GM18511 (cell line): ENCODE results near the gene PLIN4.
A peak's percentile ranks its signal among the peaks of the same experiment; 100 is the strongest.

Source experiments
- ATAC-seq: cut with Tn5 transposase; IDR thresholded peaks from one replicate; pipeline ENCODE4 v1.9.1; 2021; ENCODE audit warnings: mild to moderate bottlenecking, moderate library complexity; ENCODE audit not compliant: unreplicated experiment

Gene PLIN4

DNA sequence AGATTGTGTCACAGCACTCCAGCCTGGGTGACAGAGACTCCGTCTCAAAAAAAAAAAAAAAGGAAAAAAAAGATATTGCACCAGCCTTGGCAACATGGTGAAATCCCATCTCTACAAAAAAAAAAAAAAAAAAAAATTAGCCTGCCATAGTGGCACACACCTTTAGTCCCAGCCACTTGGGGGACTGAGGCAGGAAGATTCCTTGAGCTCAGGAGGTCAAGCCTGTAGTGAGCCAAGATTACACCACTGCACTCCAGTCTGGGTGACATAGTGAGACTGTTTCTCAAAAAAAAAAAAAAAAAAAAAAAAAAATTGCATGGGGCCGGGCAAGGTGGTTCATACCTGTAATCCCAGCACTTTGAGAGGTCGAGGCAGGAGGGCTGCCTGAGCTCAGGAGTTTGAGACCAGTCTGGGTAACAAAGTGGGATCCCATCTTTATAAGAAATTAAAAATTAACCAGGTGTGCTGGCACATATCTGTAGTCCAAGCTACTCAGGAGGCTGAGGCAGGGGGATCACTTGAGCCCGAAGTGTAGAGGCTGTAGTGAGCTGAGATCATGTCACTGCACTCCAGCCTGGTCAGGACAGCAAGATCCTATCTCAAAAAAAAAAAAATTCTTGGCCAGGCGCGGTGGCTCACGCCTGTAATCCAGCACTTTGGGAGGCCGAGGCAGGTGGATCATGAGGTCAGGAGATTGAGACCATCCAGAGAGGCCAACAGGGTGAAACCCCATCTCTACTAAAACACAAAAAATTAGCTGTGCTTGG, 53.3 kb downstream of the PLIN4 start:
- ATAC-seq: no peak

DNA sequence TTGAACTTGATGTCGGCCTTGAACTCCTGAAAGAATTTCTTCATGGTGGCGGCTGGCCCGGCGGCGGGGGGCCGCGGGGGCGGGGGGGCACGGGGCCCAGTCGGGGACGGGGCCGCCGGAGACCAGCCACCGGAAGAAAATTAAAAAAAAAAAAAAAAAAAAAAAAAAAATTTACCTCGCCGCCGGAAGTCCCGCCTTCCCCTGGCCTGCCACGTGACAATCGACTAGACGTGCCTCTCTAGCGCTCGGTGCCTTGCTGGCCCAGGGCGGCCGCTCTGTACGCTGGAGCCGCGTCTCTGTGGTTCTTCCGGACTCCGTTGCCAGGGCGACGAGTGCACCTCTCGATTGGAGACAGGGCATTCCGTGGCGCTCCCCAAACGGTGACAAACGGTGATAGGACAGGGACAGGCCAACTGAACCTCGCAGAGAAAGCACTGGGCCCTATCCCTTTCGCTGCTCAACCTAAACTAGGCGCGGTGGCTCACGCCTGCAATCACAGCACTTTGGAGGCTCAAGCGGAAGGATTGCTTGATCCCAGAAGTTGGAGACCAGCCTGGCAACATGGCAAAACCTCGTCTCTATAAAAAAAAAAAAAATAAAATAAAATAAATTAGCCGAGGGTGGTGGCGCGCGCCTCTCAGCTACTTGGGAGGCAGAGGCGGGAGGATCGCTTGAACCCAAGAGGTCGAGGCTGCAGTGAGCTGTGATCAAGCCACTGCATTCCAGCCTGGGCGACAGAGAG, 60.5 kb downstream of the PLIN4 start, which contains the start of gene UBXN6:
Gene UBXN6 (minus strand): TSS at position 141 of the 742 bp plus-strand sequence. CDS start 97 bp downstream, at position 44.
- peak; percentile 88 for ATAC-seq

DNA sequence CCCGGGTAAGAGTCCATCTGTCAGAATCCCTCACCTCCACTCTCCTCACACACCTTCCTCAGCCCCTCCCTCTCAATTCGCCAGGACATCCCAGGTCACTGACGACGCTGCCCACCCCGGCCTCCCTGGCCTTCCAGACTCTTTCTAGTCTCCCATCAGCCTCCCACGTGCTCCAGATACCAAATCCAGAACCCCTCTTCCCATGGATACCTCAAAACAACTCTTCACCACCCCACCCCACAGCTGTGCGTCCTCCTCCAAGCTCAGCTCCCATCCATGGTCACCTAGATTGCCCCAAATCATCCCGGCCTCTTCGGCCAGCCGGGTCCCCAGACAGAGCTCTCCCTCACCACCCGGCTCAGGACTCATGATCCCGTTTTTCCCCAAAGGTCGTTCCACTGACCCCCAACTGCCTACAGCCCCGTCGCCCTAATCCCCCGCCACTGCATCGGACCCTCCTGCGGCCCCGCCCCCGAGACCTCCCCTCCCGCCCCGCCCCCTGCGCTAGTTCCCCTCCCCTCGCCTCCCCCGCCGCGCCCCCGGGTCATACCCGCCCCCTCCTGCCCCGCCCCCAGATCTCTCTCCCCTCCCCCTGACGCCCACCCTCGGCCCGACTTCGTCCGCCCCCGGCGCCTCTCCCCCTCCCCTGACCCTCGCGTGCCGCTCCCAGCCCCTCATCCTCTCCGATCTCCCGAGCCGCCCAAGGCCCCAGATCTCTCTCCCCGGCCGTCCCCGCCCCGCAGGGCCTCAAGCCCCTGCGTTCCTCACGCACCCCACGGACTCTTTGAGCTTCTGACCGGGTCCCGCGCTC, 61.2 kb downstream of the PLIN4 start:
- ATAC-seq: peak; percentile 22

DNA sequence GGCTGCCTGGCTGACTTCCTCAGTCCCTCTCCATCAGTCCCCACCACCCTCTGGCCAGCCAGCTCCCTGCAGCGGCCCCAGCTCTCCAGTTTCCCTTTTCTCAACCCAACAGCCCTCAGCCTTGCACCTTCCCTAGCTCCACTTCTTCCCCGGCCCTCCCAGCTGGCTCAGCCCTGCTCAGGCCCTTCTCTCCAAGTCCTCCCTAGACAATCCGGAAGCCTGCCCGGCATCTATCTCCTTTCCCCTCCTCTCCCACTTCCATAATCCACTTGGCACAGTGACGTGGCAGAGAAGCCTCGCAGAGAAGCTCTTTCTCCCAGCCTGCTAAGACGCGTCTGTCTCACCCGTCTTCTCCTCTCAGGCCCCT, 61.8 kb downstream of the PLIN4 start:
- ATAC-seq: no peak

DNA sequence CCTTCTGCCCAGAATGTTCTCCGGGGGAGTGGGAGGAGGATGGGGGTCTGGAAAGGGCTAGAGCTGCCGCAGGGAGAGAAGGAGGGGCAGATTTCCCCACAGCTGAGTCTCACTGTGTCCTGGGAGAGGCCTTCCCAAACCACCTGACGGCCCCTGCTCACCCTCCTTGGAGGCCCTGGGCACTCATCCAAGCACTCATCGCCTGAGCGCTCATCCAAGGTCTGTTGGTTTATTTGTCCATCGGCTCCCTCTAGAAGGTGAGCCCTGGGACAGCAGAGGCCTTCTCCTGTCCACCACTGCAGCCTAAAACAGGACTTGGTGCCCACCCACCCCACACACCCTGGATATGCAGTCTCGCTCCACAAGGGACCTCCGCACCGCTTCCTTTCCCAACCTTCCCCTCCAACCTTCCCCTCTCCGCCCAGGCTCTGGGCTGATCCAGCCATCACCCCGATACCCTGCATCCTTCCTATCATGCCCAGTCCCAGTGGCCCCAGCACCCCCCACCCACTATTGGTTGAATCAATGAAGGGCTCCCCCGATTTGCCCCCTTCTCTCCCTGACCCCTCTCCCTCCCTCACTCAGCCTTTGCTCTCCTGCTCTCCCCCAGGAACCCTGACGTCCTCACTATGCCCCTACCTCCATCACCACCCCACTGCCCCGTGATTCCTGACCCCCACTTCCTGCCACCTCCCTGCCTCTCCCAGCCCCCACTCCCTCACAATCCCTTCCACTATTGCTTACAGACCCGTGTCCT, 62.4 kb downstream of the PLIN4 start:
- ATAC-seq: no peak

DNA sequence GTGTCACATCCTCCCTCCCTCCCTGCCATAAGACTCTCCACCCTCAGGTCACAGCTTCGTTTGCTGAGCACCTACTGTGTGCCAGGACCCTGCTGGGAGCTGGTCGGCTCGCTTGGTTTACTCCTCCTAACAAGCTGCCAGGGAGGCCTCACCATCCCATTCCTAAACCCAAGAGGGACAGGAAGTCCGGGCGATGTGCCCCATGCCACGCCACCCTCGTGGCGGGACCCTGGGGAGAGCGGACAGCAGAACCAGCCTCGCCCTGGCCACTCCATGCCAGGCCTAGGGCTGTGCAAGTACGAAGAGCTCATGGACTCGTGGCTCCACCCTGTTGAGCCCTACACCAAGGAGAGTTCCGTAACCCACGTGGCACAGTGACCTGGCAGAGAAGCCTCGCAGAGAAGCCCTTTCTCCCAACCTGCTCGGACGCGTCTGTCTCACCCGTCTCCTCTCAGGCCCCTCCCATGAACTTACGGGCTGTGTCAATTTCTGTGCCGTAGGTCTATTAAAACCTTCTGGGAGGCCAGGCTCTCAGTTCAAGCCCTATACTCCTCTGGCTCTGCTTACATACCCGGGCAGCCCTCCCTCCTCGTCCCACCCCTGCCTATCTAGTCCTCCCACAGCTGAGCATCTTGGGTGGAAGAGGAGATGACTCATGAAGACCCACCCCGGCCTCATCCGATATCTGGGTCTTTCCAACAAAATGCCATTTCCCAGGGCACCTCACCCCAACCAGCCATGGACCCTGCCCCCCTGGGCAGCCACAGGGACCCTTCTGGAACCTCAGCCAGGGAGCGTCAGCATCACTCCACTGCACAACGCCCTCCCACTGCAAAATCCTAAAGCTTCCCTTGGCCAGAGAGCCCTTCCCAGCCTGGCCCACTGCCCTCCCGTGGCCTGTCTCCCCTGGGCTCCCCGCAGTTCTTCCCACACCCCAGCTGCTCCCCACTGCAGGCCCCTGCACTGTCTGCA, 63.3 kb downstream of the PLIN4 start:
- ATAC-seq: no peak

DNA sequence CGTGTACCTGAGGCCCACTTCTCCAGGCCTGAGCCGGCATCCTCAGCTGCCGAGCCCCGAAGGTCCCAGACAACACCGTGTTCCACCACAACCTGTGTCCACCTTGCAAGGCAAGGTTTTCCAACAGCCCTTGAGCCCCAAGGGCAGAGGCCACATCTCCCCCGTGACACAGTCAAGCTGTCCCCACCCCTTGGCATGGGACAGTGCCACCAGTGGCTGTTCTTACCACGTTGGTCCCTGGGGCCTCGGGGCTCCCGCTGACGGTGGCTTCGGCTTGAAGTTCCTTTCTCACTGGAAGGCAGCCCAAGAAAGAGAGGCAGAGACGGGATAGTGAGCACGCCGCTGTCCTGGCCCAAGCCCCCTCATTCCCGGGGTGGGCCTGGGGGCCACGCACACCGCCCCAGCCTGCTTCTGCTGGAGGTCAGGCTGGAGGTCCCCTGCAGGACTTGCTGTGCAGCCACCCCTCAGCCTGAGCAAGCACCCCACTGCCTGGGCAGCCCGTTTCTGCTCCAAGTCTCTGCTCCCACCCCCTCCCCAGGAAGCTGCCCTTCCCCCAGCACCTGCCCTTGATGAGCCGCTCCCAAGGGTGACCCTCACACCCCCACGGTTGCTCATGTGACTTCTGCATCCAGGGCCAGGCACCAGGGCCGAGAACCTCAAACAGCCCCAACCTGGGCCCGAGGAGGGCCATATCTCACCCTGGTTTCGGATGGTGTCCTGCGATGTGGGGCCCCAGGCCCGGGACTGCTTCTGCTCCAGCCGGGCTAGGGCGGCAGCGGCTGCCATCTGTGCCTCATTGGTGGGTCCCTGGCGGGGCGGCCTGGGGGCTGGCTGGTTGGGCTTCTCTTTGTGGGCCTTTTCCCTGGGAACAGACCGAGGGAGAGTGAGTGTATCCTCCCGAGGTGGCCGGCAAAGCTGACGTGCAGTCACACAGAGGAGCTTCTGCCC, 64.8 kb downstream of the PLIN4 start:
- no peak for ATAC-seq

DNA sequence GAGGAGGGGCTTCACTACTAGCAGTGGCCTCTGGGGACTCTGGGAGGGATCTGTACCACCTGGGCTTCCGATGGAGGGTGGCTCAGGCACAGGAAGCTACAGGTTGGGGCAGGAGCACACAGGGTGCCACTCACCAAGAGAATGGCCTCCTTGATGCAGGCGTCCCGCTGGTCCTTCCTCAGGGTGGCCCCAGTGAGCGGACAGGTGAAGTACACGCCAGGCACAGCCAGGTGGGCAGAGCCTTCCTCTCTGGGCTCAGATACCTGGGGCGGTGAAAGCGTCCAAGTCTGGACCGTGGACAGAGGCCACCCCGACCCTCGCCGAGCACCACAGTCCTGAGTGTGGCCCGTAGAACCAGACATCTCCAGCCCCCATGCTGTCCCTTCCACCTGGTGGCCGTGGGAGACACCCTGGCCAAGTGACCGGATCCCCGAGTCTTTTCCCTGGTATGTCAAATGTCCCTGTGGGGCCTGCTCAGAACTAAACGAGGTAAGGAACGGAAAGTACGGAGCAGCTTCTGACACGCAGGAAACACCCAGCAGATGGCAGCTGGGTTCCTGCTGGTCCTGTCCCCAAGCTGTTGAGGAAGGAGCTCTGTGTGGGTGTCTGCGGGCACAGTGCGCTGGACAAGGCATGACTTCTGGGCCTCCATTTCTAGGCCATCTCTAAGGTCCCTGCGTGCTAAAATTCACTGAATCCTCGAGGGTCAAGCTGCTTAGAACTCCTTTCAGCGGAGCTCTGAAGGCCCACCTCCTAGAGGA, 65.9 kb downstream of the PLIN4 start:
- no peak for ATAC-seq
